HEK293 (cell line): ENCODE measurements around the gene TRIM8.

Experiments
- ATF2 ChIP-seq: fragments of 450-650 bp; formaldehyde crosslinking; IDR thresholded peaks from 2 replicates; pipeline ENCODE4 v1.5.1; 2016; ENCODE audit warnings: missing biosample characterization, missing genetic modification characterization, low read depth
- REST ChIP-seq: fragments of 450-650 bp; formaldehyde crosslinking; IDR thresholded peaks from 2 replicates; pipeline ENCODE4 v1.5.1; 2016; ENCODE audit warnings: missing biosample characterization, missing genetic modification characterization
- ZBTB20 ChIP-seq: fragments of 450-650 bp; formaldehyde crosslinking; IDR thresholded peaks from 2 replicates; pipeline ENCODE4 v1.5.1; 2016; ENCODE audit warnings: missing biosample characterization, missing genetic modification characterization
- ZFP3 ChIP-seq: fragments of 450-650 bp; formaldehyde crosslinking; IDR thresholded peaks from 2 replicates; pipeline ENCODE4 v1.5.1; 2016; ENCODE audit warnings: low read depth, missing biosample characterization, missing genetic modification characterization
- ZNF266 ChIP-seq: fragments of 450-650 bp; formaldehyde crosslinking; IDR thresholded peaks from 2 replicates; pipeline ENCODE4 v1.5.1; 2016; ENCODE audit warnings: missing biosample characterization, missing genetic modification characterization, low read depth
- ZNF292 ChIP-seq: fragments of 450-650 bp; formaldehyde crosslinking; IDR thresholded peaks from 2 replicates; pipeline ENCODE4 v1.5.1; 2016; ENCODE audit warnings: low read depth, missing biosample characterization, missing genetic modification characterization, borderline replicate concordance

DNA sequence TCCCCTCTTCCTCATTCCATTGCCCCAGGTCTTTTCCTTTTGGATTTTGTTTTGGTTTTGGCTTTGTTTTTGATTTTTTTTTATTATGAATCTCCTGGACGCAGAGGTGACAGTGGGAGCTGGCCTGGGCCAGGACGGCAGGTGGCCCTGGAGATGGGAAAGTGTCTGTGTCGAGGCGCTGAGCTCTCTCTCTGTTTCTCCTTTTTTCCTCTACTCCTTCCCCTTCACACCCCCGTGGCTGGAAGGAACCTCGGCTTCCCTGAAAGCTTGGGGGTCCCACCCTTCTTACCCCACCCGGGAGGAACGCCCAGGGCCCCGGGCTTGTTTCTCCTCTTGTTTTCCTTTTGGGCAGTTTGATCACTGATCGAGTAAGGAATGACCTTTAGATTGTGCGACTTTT, 13.2 kb downstream of the TRIM8 start:
- TF ChIP-seq ATF2 = no peak
- no peak for TF ChIP-seq ZFP3 (tag by site-specific recombination)
- TF ChIP-seq ZBTB20 (tag by site-specific recombination) = no peak
- no peak for TF ChIP-seq ZNF292 (tag by site-specific recombination)
- TF ChIP-seq ZNF266 (tag by site-specific recombination) = no peak
- TF ChIP-seq REST = no peak
